HG03175 (cell line): ENCODE results near the gene OR2F2.

Source experiments
- ATAC-seq: cut with Tn5 transposase; IDR thresholded peaks from one replicate; pipeline ENCODE4 v1.9.1; 2021; ENCODE audit warnings: mild to moderate bottlenecking, moderate library complexity; ENCODE audit not compliant: unreplicated experiment

Gene OR2F2

DNA sequence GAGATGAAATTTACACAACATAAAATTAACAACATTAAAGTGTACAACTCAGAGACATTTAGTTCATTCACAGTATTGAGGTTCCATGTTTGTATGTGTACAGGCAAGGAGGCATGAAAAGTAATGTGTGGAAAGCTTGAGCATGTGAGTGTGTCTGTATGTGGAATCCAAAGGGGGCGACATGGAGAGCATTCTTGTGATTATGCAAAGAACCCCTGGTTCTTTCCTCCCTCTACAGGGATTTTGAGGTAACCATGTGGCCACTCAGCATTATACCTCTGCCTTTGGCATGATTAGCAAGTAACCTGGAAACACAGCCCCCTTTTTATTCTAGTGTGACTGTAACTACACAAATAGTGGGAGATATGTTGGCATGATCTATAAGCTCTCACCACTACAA, 40.6 kb downstream of the OR2F2 start:
- no peak for ATAC-seq

DNA sequence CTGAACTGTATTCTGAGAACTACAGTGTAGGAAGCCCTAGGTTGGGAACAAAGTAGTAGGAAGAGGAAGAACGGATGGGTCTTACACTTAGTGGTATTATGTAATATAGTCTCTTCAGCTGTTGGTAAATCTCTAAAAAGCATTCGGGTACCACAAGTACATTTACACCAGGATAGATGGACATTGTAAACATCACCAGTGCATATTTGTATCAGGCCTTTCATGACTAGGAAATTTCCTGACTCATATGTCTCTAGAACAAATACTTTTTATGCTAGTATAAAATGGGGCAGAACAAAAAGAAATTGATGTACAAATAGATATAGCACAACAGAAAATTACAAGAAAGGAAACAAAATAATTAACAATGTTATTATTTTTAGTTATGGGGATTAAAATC, 43.6 kb downstream of the OR2F2 start:
- no peak for ATAC-seq

GRCh38 chr7:143979359-143979758, 44.3 kb downstream of the OR2F2 start:
- ATAC-seq, result no peak

DNA sequence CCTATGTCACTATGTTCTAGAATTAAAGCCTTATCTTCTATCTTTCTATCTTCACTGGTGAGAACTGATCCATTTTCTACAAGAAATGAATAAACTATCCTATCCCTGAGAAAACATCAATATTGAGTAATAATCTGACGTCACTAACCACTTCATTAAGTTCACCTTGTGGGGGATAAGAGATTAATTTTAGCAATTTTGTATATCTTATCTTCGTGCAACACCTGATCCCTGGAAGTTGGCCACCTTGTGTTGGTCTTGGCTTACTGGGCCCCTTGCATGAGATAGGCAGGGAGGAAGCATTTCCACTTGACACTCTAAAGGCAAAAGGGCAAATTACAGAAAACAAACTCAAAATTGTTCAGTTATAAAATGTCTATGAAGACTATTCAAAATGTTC, 45.0 kb downstream of the OR2F2 start:
- ATAC-seq, result no peak

DNA sequence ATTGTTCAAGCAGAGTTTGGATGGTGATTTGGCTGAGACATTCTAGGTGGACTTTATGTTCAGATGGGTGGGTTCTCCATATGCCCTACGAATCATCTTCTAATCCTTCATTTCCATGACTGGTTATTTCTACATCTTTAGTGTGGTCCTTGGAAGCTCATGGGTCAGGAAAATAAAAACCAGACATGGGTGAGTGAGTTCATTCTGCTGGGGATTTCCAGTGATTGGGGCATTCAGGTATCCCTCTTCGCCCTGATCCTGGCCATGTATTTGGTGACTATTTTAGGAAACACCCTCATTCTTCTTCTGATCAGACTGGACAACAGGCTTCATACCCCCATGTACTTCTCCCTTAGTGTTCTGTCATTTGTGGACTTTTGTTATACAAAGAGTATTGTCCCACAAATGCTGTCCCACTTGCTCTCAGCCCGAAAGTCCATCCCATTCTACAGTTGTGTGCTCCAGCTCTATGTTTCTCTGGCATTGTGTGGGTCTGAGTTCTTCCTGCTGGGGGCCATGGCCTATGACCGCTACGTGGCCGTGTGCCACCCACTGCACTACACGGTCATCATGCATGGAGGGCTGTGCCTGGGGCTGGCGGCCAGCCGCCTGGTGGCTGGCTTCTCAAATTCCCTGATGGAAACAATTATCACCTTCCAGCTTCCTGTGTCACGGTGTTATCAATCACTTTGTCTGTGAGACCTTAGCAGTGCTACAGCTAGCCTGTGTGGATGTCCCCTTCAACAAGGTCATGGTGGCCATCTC, 45.9 kb downstream of the OR2F2 start:
- no peak for ATAC-seq

- no peak for ATAC-seq
These were observed 48.9 kb downstream of the OR2F2 start for GRCh38 chr7:143983960-143984359.
